ENCODE measurements around the gene SNX14.
A peak's percentile ranks its signal among the peaks of the same experiment; 100 is the strongest.
"Not testable (repeated sequence)": the region's sequence is repeated elsewhere in the genome, so short reads cannot be mapped to it uniquely, and the experiment has no call there.

SNX14 gene

DNA sequence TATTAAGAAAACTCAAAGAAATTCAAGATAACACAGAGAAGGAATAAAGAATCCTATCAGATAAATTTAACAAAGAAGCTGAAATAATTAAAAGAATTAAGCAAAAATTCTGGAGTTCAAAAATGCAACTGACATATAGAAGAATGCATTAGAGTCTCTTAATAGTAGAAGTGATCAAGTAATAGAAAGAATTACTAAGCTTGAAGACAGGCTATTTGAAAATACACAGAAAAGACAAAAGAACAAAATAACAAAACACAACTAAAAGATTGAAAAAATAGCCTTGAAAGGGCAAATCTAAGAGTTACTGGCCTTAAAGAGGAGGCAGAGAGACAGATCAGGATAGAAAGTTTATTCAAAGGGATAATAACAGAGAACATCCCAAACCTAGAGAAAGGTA lies 12.1 kb downstream of the SNX14 start:
- no peak for DNase-seq

DNA sequence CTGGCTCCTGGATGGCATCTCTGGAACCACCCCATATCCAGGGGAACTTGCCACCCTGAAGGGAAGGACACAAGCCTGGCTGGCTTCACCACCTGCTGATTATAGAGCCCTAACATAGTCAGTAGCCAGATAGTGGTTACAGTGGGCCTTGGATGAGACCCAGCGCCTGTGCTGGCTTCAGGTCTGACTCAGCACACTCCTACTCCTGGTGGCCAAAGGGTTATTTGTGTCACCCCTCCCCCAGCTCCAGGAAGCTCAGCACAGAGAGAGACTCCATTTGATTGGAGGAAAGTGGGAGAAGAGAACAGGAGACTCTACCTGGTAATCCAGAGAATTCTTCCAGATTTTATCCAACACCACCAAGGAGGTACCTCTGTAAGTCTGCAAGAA lies 12.8 kb downstream of the SNX14 start:
- no peak for DNase-seq

DNA sequence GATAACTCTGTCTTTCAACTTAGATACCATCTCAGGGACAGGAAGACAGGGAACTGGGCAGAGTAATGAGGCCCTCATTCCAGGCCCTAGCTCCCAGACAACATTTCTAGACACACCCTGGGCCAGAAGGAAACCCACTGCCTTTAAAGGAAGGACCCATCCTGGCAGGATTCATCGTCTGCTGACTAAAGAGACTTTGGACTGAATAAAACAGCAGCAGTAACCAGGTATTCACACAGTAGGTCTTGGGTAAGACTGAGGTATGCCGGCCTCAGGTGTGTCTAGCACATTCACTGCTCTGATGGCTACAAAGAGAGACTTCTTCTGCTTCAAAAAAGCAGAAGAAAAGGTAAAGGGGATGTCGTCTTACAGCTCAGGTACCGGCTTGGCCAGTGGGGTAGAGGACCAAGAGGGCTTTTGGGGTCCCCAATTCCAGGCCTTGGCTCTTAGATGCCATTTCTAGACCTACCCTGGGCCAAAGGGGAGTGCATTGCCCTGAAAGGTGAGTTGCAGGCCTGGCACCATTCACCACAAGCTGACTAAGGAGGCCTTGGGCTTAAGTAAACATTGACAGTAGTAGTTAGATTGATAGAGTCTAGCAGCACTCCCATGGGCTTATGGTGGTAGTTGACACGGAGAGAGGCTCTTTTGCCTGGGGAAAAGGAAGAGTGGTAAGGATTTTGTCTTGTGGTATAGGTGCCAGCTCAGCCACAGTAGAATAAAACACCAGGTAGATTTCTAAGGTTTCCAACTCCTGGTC lies 13.4 kb downstream of the SNX14 start:
- no peak for DNase-seq

DNA sequence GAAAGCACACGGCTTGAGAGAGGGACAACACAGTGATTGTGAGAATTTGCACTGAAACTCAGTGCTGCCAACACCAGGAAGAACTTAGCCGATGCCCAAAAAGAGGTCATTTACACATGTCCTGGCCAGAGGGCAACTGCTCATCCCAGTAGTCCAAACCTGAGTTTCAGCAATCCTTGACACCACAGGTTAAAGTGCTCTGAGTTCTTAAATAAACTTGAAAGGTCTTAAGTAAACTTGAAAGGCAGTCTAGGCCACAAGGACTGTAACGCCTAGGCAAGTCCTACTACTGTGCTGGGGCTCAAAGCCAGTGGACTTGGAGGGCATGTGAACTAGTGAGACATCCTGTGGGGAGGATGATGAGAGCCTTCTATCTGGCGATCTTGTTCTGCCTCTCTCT lies 14.1 kb downstream of the SNX14 start:
- DNase-seq: no peak

DNA sequence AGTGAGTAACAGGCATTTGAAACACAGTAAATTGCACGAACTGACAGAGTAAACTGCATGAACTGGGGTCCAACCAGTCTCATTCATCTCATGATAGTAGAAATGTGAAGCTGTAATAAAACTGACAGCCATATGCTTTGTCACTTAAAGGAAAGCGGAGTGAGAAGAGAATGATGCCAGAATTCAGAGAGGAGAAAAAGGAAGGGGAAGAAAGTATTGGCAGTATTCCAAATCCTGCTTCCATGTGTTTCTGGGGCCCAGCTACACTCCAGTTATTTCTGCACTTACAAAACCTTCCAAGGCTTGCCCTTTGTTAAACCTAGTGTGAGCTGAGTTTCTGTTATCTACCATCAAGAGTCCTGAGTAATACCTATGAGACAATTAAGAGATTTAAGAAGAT lies 17.2 kb downstream of the SNX14 start:
- no peak for DNase-seq

DNA sequence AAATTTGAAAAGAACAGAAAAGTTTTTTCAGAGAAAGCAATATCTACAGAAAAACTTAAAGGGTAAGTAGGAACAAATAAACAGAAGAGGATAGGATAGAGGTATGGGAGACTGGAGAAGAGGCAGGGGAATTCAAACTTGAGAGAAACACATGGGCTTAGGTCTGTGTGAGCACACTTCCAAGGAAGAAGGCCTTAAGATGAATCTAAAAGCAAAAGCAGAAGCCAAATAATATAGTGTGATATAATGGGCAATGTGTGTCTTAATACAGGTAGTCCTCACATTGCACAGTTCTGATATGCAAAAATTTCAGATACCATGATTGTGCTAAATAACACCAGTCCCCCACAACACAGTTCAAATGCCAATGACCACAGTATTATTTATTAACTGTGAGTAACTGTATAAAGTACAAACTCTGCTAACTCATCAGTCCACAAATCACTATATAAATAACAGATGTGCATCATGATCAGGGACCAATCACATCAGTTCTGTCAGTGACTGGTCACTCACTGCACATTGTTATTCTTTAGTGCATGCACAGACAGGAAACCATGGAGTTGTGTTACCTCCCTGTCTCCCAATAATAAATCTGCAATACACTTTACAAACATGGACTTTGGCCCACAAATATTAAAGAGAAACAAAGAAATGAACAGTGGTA lies 18.6 kb downstream of the SNX14 start:
- no peak for DNase-seq

DNA sequence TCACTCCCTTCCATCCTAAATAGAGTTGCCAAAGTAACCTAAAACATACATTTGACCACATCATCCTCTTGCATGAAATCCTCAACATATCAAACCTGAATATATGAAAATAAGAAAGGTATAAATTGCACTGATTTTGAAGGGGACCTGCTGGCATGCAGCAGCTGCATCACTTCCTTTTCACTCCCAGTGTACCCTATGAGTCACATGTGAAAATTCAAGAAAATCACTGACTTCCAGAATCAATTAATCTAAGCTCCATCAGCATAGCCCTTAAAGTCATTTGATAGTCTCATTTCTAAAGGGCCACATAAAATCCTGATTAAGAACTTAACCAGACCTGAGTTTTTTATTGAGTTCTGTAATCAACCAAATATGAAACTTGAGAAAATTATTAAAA lies 24.3 kb downstream of the SNX14 start:
- no peak for DNase-seq

DNA sequence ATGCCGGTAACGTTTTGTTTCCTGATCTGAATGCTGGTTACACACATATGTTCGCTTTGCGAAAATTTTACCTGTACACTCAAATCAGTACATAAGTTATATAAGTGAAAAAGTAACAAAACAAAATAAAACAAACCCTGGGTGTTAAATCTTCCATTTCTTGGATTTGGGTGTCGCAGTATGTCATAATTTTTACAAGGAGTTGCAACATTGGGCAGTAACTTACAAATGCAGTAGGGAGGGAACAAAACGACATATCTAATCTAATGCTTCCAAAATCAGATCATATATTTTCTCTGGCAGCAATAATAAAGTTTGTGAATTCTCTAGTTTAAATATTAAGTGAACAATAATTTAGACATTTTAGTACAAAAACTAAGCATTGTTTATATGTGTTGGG lies 25.2 kb downstream of the SNX14 start:
- no peak for DNase-seq

DNA sequence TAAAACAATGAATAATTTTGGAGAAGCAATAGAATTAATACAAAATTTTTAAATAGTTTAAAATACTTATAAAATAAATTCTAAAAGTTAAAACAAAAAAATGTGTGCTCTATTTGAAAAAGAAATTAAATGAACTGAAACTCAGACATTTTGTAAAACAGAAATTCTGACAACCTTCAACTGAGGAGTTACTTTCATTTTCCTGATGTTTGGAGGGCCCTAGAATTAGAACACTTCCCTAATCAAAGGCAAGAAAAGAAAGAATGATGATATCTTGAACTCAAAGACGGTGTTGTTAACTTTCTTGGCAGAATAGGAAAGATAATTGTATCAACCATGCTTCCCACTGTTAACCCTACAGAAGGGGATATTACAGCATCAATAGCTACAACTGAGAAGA lies 27.9 kb downstream of the SNX14 start:
- DNase-seq: no peak

DNA sequence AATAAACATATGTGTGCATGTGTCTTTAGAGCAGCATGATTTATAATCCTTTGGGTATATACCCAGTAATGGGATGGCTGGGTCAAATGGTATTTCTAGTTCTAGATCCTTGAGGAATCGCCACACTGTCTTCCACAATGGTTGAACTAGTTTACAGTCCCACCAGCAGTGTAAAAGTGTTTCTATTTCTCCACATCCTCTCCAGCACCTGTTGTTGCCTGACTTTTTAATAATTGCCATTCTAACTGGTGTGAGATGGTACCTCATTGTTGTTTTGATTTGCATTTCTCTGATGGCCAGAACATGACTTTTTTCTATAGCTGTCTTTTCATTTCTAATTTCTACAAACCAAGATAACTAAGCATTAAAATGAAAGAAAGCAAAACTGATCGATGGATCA lies 29.4 kb downstream of the SNX14 start:
- DNase-seq: not testable (repeated sequence)

DNA sequence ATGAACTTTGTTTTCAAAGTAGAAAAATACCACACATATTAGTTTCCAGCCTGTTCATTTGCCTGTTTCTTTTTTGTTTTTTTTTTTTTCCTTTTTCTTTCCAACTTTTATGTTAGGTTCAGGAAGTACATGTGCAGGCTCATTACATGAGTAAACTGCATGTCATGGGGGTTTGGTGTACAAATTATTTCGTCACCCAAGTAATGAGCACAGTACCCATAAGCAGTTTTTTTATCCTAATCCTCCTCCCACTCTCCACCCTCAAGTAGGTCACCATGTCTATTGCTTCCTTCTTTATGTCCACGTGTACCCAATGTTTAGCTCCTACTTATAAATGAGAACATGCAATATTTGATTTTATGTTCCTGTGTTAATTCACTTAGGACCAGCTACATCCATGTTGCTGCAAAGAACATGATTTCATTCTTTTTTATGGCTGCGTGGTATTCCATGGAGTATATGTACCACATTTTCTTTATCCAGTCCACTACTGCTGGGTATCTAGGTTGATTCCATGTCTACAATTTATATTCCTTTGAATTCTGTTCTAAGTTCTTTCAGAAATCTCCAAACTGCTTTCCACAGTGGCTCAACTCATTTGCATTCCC lies 31.8 kb downstream of the SNX14 start:
- no peak for DNase-seq

DNA sequence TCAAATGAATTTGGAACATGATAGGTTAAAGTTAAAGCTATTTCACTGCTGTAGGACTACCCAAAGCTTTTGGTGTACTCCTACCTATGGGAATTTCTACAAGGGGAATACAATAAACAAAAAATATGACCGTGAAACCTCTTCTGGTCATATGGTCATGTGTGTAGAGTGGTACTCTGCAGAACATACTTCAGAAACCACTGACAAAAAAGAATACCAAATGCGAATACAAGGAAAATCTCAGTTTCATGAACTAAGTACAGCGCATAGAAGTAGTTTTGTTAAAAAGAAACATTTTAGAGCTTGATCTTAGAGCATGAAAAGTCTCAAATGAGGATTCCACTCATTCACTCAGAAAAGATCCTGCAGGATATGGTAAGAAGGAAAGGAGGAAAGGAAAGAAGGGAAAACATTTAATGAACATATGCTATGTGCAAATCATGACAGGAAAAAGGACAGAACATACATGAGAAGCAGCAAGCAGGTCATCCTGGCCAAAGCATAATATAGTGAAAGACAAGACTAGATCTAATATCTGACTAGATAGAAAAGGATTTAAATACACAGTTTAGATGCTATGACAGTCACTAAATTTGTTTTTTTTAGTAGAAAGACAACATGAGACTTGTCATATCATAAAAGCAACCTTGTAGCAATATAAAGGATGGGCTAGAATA lies 36.5 kb downstream of the SNX14 start:
- DNase-seq: no peak

DNA sequence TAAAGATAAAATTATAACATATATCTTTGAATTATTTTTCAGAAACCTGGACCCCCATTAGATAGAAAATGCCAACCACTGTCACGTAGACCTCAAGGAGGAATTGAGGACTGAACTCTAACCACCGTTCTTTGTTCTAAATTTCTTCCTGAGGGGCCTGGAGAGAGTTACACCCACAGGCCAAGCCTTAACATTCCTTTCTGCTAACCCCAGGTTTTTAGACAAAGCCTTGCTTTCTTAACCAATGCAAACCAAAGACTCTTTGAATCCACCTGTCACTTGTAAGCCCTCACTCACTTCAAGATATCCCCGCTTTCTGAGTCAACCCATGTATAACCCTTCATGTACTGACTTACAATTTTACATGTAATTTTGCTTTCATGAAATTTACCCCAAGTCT lies 41.0 kb downstream of the SNX14 start:
- DNase-seq: no peak

DNA sequence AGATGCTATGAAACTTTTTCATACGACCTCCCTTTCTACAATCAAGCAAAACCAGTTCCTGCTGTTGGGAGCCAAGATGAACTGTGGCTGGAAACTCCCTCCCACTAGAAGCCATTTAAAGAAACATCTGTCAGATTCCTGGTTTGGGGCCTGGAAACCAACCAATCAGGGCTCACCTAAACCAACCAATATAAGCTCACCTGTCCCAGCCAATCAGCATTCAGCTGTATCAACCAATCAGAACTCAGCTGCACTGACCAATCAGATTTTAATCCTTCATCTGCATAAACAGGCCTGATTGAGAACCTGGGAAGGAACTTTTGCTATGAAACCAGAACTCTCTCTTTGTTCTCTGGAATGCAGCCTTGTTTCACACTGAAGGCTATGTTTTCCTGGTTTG lies 42.4 kb downstream of the SNX14 start:
- DNase-seq: no peak

DNA sequence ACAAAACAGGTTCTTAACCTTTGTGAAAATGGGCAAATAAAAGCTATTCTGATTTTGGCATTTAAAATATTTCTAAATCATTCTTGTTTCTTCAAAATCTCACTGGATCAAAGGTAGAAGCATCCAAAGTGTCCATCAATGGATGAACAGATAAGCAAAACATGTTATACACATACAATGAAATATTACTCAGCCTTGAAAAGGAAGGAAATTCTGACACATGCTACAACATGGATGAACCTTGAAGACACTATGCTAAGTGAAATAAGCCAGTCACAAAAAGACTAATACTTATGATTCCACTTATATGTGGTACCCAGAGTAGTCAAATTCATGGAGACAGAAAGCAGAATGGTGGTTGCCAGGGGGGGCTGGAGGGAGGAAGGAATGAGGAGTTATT lies 45.9 kb downstream of the SNX14 start:
- DNase-seq: no peak

DNA sequence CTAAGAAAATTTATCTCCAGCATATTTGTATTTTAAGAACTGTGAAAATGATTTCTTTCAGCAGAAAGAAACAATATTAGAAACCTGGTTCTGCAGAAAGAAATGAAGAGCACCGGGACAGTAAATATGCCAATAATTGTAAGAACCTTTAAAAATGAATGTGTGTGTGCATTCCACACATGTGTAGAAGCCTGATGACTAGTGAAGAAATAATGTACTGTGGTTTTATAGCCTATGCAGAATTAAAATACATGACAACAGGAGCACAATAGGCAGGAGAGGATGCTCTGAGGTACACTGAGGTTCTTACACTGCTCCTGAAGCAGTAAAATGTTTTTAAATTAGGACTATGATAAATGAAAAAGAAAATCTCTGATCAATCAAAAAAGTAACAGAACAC lies 48.9 kb downstream of the SNX14 start:
- DNase-seq: no peak

DNA sequence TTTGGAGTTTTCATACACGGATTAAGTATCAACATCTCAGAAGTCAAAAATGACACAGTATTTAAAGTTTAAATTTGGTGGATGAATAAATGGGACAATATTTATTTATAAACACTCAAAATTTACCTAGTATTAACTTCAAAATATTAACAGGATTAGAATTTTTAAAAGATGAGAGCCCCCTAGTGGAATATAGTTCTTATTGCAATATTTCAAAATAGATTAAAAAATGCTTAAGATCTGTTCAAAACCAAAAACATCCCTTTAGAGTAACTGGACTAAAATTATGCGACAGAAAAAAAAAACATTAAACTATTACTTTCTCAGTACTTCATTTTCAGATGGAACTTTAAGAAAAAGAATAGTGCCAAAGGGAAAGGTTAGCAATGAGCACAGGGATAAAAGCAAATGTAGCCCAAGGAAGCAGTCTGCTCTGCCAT lies 56.6 kb downstream of the SNX14 start:
- peak; percentile 1 for DNase-seq

DNA sequence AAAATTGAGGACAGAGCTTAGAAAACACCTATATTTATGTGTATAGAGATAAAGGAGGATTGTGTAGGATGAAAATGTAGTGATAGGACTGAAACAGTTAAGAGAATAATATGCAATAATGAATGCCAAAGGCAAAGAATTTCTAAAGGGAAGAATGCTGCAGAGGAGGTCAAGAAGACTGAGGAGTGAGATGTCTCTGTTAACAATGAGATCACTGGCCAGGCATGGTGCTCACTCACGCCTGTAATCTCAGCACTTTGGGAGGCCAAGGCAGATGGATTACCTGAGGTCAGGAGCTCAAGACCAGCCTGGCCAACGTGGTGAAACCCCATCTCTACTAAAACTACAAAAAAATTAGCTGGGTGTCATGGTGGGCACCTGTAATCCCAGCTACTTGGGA lies 69.4 kb downstream of the SNX14 start:
- DNase-seq: not testable (repeated sequence)

DNA sequence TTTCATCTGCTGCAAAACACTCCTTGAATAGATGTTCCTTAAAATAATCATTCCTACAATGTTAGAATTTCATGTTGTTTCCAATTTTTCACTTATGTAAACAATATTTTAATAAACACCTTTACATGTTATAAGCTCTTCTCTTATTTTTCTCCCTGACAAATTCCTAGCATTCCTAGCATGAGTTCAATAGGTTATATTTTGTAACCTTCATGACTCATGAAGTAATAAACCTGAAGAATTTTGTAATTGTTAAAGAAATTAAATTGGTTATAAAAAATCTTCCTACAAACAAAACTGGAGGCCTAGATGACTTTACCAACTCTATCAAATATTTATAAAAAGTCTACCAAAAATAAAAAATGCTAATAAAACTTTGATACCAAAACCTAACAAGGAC lies 77.5 kb downstream of the SNX14 start:
- DNase-seq: no peak

DNA sequence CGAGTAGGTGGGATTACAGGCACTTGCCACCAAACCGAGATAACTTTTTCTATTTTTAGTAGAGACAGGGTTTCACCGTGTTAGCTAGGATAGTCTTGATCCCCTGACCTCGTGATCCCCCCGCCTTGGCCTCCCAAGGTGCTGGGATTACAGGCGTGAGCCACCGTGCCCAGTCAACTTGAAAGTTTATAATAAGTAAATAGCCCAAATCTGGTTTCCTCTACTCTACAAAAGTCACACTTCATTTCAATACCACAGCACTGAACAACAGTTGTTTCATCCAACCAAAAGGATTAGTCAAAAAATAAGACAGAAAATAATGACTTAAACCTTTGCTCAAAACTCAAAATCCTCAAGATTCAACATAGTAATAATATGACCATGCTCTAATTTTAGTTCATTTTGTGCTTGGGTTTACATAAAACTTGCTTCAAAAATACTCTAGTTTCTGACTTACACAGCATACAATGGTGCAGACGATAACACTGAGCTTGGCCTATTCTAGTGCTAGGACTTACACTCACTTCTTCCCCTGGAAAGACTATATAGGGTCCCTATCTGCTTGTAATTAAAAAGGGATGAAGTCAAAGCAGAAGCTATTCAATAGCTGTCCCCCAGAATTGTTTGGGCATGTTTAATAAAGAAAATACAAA lies 87.1 kb downstream of the SNX14 start:
- no peak for DNase-seq

DNA sequence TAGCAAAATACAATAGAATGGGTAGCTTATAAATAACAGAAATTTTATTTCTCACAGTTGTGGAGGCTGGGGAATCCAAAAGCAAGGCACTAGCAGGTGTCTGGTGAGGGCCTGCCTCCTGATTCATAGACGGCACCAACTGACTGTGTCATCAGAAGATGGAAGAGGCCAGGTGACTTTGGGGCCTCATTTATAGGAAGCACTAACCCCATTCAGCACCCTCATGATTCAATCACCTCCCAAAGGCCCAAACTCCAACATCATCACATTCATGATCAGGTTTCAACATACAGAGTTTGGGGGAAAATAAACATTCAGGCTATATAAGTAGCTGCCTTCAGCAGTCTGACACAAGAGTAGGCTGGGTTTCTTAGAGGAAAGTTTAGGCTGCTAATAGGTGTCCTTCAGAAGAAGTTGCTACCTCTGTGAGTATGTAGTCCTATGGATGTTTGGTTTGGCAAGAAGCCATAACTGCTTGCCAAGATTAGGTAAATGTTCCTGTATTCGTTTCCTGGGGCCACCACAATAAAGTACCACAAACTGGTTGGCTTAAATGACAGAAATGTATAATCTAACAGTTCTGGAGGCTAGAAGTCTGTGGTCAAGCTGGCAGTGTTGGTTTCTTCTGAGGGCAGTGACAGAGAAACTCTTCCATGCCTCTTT lies 94.9 kb downstream of the SNX14 start:
- no peak for DNase-seq

DNA sequence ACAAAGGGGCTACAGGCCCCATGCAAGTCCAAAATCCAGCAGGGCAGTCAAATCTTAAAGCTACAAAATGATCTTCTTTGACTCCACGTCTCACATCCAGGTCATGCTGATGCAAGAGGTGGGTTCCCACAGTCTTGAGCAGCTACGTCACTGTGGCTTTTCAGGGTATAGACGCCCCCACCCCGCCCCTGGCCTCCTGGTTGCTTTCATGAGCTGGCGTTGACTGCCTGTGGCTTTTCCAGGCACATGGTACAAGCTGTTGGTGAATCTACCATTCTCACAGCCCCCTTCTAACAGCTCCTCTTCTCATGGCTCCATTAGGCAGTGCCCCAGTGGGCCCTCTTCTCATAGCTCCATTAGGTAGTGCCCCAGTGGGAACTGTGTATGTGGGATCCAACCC lies 96.8 kb downstream of the SNX14 start:
- DNase-seq: no peak
